Activated T-helper 1 cell treated with anti-CD3 and anti-CD28 coated beads, Interleukin-12 subunit alpha, Interleukin-12 subunit beta, Interleukin-2, Interleukin-4 antibody, amounts not matched to agents 30 ng/mL and 10 ng/mL and 1 ng/mL, durations not matched to agents 14 hours and 24 hours and 36 hours (primary cell): ENCODE measurements around the gene GDA. TPM values are rescaled to one million over a fixed set of nuclear protein-coding genes. Genes with fewer than 3 reads are reported as not detected.

Source experiments
- total RNA-seq: library from RNA; stranded (reverse); gene quantifications from 2 replicates; pipeline ENCODE4 v1.2.3, GENCODE V29; 2022

The GDA gene
- total RNA-seq, 1 donor from 2014 or later: not detected

Other genes starting within 250 kb of the GDA start
- gene ABHD17B, start 238.2 kb upstream of the GDA start, total RNA-seq: 18.5 and 20.4 TPM in 2 replicates
- 9.3 and 9.8 TPM in 2 replicates for gene C9orf85, start 237.8 kb upstream of the GDA start, total RNA-seq
- gene C9orf57, start 88.8 kb upstream of the GDA start, total RNA-seq: not detected in 2 replicates
- 131 and 133 TPM in 2 replicates for gene ZFAND5, start 215.8 kb downstream of the GDA start, total RNA-seq